ENCODE data around the gene MAT1A. TPM values are rescaled to one million over a fixed set of nuclear protein-coding genes. Genes with fewer than 3 reads are reported as not detected.
A peak's percentile ranks its signal among the peaks of the same experiment; 100 is the strongest.
"Not testable (repeated sequence)": the region's sequence is repeated elsewhere in the genome, so short reads cannot be mapped to it uniquely, and the experiment has no call there.

Gene MAT1A
- total RNA-seq, 1 experiment from 2014 or later = not detected

DNA sequence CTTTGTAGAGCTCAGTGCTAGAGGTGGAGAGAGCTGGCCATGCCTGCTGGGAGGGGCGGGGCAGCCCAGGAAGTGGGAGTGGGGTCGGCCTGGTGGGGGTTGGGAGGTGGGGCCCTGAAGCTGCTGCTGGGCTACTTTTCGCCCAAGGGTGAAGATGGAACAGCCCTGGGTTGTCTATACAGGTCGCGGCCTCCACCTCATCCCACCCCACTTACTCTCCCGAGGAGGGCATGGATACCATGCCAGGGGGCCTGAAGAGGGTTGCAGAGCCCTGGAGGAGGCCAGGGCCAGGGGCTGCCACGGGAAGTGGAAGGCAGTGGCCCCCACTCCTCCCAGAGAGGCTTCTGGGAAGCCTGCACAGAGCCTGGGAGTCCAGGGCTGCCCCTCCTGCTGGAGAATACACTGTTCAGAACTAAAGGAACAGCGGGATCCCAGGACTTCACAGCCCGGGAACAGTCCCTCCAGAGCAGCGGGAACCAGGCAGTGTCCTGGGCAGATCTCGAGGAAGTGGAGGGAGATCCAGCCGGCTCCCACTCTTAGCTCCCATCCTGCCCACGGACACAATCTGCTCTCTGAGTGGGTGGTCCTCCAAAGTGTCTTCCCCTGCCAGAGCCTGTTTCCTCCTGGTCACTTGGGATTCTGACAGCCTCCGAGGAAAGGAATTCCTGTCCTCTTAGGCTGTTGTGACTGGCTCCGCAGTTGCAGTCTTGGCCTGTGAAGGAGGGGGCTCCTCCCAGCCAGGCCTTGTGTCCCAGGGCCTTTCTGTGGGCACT, 23.5 kb downstream of the MAT1A start:
- DNase-seq (ENCODE audit: low read depth) = no peak

DNA sequence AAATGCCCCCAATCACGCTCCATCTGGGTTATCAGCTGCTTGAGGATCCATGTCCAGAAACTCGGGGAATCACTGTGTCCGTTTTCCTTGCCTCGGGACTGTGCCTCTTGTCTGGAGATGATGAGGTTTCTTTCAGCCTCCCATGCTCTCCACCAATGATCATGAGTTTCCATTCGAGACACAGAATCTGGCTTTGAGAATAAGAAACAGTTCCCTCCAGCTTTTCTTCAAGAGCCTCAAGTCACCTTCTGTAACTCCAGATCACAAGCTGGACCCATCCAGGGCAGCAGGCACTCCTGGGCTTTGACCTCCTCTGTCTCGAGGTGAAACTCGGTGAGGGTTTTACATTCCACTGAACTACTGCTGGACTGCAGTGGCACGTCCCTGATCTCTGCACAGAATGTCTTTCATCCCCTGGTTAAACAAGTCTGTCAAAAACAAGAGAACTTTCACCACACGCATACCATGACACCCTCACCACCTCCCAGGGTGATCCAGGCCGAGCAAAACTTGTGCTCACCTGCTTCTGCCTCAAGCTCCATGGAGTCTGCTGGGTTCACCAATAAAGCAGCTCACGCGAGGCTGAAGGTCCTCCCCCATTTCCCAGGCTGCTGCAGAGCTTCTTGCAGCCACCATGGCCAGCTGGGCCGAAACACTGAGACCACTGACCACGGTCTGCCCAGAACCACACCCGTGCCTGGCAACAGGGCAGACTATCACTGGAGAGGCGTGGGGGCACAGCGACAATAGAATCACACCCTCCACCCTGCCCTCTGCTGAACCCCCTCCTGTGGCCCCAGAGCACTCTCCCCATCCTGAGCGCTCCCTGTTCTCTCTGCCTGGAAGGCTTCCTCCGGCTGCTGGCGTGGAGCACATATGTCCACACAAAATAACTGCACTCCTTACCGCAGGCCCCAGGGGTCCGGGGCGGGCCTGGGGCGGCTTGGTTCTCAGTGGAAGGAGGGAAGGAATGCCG, 25.1 kb downstream of the MAT1A start:
- DNase-seq (ENCODE audit: low read depth) = no peak

DNA sequence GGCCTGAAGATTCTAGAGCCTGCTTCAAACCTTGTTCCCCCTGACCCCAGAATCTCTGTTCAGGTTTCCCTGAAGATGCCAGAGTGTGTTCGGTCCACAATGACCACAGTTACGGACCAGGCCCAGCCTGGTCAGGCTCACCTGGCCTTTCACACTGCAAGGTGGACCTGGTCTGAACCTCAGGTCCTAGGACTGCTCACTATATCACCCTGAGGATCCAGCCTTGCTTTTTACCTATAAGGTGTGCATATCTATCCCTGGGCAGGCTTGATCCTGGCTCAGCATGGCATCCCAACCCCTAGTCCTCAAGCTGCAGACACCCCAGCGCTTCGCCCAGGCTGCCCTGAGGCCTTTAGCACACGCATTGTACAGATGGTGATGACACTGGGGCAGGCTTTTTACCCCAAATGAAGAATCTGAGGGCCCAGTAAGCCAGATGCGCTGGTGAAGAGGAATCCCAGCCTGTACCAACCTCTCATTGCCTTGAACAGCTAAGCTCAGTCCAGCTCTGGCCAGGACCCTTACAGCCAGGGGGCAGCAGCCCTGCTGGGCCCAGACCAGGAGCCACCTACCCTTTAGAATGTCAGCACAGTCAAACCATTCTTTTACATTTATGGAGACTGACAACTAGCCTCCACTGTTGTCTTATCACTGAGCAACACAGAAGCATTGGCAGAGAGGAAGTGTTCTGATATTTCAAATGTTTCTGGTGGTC, 28.0 kb downstream of the MAT1A start:
- DNase-seq (ENCODE audit: low read depth) = no peak

DNA sequence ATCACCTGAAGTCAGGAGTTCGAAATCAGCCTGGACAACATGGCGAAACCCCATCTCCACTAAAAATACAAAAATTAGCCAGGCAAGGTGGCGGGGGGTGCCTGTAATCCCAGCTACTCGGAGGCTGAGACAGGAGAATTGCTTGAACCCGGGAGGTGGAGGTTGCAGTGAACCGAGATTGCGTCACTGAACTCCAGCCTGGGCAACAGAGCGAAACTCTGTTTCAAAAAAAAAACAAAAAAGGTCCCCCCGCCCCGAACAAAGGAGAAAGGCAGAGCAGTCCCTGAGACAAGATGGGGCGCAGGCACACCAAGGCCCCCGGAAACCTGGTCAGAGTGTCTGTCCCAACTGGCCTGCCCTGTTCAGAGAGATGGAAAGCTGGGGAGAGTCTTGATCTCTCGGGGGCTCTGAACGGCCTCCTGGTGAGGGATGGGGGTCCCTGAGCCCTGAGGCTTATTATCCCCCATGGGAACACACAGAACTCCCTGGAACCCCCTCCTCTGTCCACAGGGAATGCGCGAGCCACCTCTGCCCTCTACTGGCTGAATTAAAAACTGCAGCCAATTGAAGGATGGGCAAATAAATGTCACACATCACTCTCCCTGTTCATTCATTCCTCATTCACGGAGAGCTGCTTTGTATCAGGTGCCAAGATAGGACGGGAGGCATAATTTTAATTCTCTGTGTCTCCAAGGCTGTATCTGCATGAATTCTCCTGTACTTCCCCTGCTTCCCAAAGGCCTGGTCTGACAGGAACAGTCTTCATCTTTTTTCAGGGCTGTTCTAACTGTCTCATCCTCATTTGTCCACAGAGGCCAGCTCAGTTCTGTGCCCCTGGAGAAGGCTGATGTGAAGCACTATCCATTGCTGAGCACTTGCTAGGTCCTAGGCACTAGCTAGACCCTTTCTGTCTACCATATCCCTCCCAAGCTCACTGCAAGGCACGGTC, 28.9 kb downstream of the MAT1A start:
- peak; percentile 12 for DNase-seq (ENCODE audit: low read depth)

- DNase-seq (ENCODE audit: low read depth) = no peak
Measured at GRCh38 chr10:80259405-80259871, 30.0 kb downstream of the MAT1A start.

GRCh38 chr10:80256798-80257197, 32.7 kb downstream of the MAT1A start:
- DNase-seq (ENCODE audit: low read depth) = not testable (repeated sequence)

- not testable (repeated sequence) for DNase-seq (ENCODE audit: low read depth)
Measured at GRCh38 chr10:80254726-80255125, 34.7 kb downstream of the MAT1A start.

GRCh38 chr10:80253963-80254271, 35.5 kb downstream of the MAT1A start:
- not testable (repeated sequence) for DNase-seq (ENCODE audit: low read depth)

GRCh38 chr10:80253266-80253962, 36.0 kb downstream of the MAT1A start:
- no peak for DNase-seq (ENCODE audit: low read depth)

- no peak for DNase-seq (ENCODE audit: low read depth)
Measured at GRCh38 chr10:80252296-80252887, 37.1 kb downstream of the MAT1A start.

DNA sequence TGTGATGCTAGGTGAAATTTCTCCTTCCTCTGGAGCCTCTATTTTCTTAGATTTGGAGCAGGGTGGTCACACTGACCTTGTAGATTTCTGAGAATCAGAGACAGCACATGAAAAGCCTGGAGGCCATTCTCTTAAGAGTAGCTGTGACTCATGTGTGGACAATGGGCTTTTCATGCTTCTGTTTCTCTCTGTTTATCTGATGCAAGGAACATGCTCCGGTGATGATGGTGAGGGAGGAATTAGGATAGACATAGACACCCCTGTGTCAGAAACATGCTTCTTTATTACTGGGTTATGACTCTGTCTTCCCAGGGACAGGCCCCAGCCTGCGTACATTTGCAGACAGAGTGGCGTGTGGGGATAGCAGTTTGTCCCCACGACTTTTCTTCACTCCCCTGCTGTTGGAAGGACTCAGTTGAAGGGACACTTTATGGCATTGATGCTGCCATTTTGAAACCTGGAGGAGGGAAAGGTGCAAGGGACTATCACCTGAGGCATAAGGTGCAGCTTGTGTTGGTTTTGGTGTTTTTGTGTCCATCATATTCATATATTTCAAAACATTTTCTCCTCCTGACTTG, 37.7 kb downstream of the MAT1A start:
- not testable (repeated sequence) for DNase-seq (ENCODE audit: low read depth)

- not testable (repeated sequence) for DNase-seq (ENCODE audit: low read depth)
Measured at GRCh38 chr10:80250399-80250798, 39.1 kb downstream of the MAT1A start.

DNA sequence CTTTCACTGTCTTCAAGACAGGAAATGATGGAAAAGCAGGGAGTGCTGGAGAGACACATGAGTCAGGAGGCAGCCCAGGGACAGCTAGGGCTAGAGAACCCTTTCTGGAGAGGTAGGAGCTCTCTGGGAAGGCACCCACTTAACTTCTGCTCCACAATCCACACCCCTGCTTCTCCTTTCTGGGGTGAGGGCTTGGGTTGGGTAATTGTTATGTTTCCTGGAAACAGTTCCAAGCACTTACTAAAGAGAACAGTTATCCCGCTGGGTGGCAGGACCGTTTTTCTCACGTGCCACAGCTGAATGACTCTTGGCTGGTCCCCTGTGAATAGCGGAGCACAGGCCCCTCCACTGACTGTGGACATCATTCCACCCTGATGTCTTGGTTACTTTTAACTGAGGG, 39.6 kb downstream of the MAT1A start:
- not testable (repeated sequence) for DNase-seq (ENCODE audit: low read depth)

GRCh38 chr10:80247611-80248010, 41.8 kb downstream of the MAT1A start:
- not testable (repeated sequence) for DNase-seq (ENCODE audit: low read depth)

- DNase-seq (ENCODE audit: low read depth) = not testable (repeated sequence)
Measured at GRCh38 chr10:80244371-80244770, 45.1 kb downstream of the MAT1A start.

DNA sequence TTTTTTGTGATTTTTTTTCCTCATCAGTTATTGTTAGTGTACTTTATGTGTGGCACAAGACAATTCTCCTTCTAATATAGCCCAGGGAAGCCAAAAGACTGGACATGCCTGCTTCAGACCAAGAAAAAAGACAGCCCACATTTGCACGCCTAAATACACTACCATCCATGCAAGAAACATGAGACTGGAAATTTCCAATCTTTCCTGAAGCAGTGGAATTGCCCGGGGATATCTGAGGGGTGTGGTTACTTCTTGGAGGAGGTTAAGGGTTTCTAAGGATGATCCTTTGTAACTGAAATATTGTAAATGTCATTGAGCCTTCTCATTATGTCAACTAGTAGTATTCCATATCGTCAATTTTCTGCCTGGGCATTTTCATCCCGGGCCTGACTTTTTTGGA, 47.1 kb downstream of the MAT1A start:
- DNase-seq (ENCODE audit: low read depth) = not testable (repeated sequence)

GRCh38 chr10:80236457-80236856, 53.0 kb downstream of the MAT1A start:
- not testable (repeated sequence) for DNase-seq (ENCODE audit: low read depth)

DNA sequence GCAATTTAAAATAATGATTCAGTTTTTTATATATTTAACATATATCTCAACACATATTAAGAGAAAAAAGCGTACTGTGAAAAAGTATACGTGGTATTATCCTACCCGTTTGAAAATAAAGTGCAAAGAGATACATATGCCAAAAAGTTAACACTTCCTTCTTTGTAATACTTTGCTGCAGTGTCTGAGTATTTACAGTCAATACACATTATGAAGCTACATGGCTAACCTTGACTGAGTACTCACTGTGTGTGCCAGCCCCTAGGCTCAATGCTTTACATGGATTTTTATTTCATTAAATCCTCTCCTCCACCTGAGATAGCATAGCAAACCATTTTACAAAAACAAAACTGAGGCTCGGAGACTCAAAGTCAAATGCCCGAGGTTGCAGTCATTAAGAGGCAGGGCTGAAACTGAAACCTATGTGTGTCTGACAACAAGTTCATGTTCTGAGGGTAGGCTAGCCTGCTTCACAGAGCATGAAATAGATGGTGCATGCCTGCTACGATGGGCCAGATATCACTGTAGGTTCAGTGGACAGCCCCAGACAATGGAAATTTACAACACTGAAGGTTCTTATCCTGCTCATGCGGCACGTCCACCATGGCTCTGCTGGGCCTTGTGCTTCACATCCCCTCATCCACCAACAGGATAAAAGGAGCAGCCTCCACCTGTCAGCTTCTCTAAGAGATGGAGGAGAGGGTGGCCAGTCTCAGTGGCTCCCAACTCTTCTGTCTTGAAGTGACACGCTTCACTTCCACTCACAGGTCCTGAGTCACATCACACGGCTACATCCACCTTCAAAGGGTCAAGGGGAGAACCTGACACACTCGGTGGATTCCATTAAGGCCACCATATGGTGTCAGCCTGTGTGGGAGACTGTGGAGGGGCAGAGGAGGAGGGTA, 54.9 kb downstream of the MAT1A start:
- not testable (repeated sequence) for DNase-seq (ENCODE audit: low read depth)

Data from RPMI7951 (cell line).